ENCODE results near the gene UBC. TPM values are rescaled to one million over a fixed set of nuclear protein-coding genes. Genes with fewer than 3 reads are reported as not detected.

The UBC gene
- total and polyA plus RNA-seq, 2 of the 4 experiments (the other 2 are of a cell fraction) = 2,042 to 4,320 TPM

- TF ChIP-seq NFE2L2 (IDR thresholded peaks at IDR 0.05; ENCODE audit: low read depth, low read length) = no peak
- no peak for TF ChIP-seq CHD1 (IDR thresholded peaks at IDR 0.05; ENCODE audit: low read depth, low read length)
Measured at GRCh38 chr12:124917841-124918621, 3.6 kb upstream of the UBC start (continued).

GRCh38 chr12:124917135-124917840 is 2.8 kb upstream of the UBC start:
- no peaks in the 10 kb centered on the region for H3K9me3 ChIP-seq (ENCODE audit: control insufficient read depth, insufficient read depth, low read length)
- no peak for TF ChIP-seq SMC3 (IDR thresholded peaks at IDR 0.05; ENCODE audit: low read depth, low read length)
- TF ChIP-seq FOS (IDR thresholded peaks at IDR 0.05; ENCODE audit: low read depth, low read length) = peak; percentile 98
- TF ChIP-seq USF2 (IDR thresholded peaks at IDR 0.05; ENCODE audit: low read depth, low read length) = no peak
- peak; percentile 100 for TF ChIP-seq CEBPB (IDR thresholded peaks at IDR 0.05; ENCODE audit: low read depth, low read length)
- TF ChIP-seq POLR2A (IDR thresholded peaks at IDR 0.05; ENCODE audit: low read depth, low read length) = peak; percentile 57; the same call in 1 of the 2 replicates
- peak; percentile 84 for TF ChIP-seq NFE2L2 (IDR thresholded peaks at IDR 0.05; ENCODE audit: low read depth, low read length)
- TF ChIP-seq CTCF (conservative IDR thresholded peaks at IDR 0.05; ENCODE audit: low read depth, low read length) = no peak
- peak; percentile 66 for TF ChIP-seq MAFK (IDR thresholded peaks at IDR 0.05; ENCODE audit: low read depth, low read length)
- TF ChIP-seq MXI1 (IDR thresholded peaks at IDR 0.05; ENCODE audit: borderline replicate concordance, low read depth, low read length) = peak; percentile 30; the same call in 1 of the 2 replicates
- peak; percentile 91 for TF ChIP-seq BHLHE40 (IDR thresholded peaks at IDR 0.05; ENCODE audit: low read depth, low read length)
- peak; percentile 88 for TF ChIP-seq RFX5 (IDR thresholded peaks at IDR 0.05; ENCODE audit: low read depth, low read length)
- TF ChIP-seq RAD21 (IDR thresholded peaks at IDR 0.05; ENCODE audit: low read length) = no peak

More at GRCh38 chr12:124917135-124917840, 2.8 kb upstream of the UBC start:
- Histone ChIP-seq H2AK5ac (ENCODE audit: low read depth, low read length) (peak overlapping the region; percentile 75), H4K8ac (ENCODE audit: low read depth in 2 of 2, low read length in 2 of 2) (peak overlapping the region; percentile 55 to 99), H3K27ac (ENCODE audit: insufficient read depth, low read length) (peak overlapping the region; percentile 88), H3K56ac (ENCODE audit: extremely low read depth, insufficient read depth, low read length) (peak overlapping the region; percentile 98), H3K23ac (ENCODE audit: low read depth, low read length) (peak overlapping the region; percentile 99), H3K14ac (replicated peaks; ENCODE audit: low read depth, low read length) (peak overlapping the region; percentile 99), H3K18ac (ENCODE audit: low read depth, low read length) (peak overlapping the region; percentile 94), H2AFZ (replicated peaks; ENCODE audit: low read length, poor library complexity) (peak overlapping the region; percentile 90), H3K4me2 (ENCODE audit: low read depth, low read length) (peak overlapping the region; percentile 84), H3K4me1 (ENCODE audit: control insufficient read depth, insufficient read depth, low read length) (peaks cover 11% of the 10 kb centered on the region), H3K9ac (ENCODE audit: low read depth, low read length) (peak overlapping the region; percentile 74), H3K27me3 (ENCODE audit: control insufficient read depth, insufficient read depth, low read length) (no peaks in the 10 kb centered on the region), H2BK15ac (ENCODE audit: low read depth, low read length) (peak overlapping the region; percentile 94), H4K20me1 (ENCODE audit: insufficient read depth, low read length) (peaks cover 24% of the 10 kb centered on the region), H3K9me1 (ENCODE audit: insufficient read depth, low read length) (peaks cover 14% of the 10 kb centered on the region), H3K36me3 (ENCODE audit: control insufficient read depth, insufficient read depth, low read length) (peaks cover 13% of the 10 kb centered on the region), H2AK9ac (replicated peaks; ENCODE audit: low read depth, low read length, poor library complexity) (peak overlapping the region; percentile 92), H2BK20ac (ENCODE audit: low read depth, low read length) (peak overlapping the region; percentile 98), H4K91ac (ENCODE audit: insufficient read depth, low read depth, low read length) (peak overlapping the region; percentile 99), H4K5ac (ENCODE audit: low read depth, low read length) (peak overlapping the region; percentile 92), H2BK120ac (ENCODE audit: low read depth, low read length) (peak overlapping the region; percentile 100), H3K4ac (ENCODE audit: low read depth, low read length) (peak overlapping the region; percentile 100), H2BK5ac (ENCODE audit: low read depth, low read length, poor library complexity, severe bottlenecking) (peak overlapping the region; percentile 99), H3K4me3 (ENCODE audit: insufficient read depth, low read depth, low read length) (peak overlapping the region; percentile 40; the same call in 1 of the 2 replicates), H3K79me1 (ENCODE audit: low read depth in 1 of 2, low read length in 2 of 2) (peaks cover 0 to 28% of the 10 kb centered on the region in 2 experiments; a peak in 2 of 4 replicates)
- peak; percentile 72 for ATAC-seq (ENCODE audit: low read depth)
- CTCF ChIA-PET = interaction anchor here (0.6 to 3.9 kb wide), 3 partner anchors 10 to 895 kb away, joined by 3 to 25 read pairs (median 3); no protein-coding TSS in a partner anchor
- dilution Hi-C loops (cut with HindIII; ENCODE audit: low sequenced_read_pairs, unreplicated experiment) = no loop called here
- no TSS peak for BruUV-seq (replicated peaks)
- POLR2A ChIA-PET (ENCODE audit: unreplicated experiment) = interaction anchor here (1.2 kb wide), 1 partner anchor 20 kb away, joined by 5 read pairs; no protein-coding TSS in a partner anchor
- peak; percentile 100 for DNase-seq
- in situ Hi-C loops (cut with MboI; ENCODE audit: low sequenced_read_pairs) = no loop called here
- intact Hi-C loops (cut with micrococcal nuclease) = no loop called here
- WGBS, 2 experiments (ENCODE audit: extremely low coverage in 2 of 2, insufficient read length in 1 of 2) = no CpG with 5 or more reads among the region's 19 CpGs
